WTC11 (cell line): ENCODE measurements around the gene RHBDD1.

Source experiments
- CTCF ChIP-seq: fragments of 200-600 bp; IDR thresholded peaks from 2 replicates; pipeline ENCODE4 v1.8.0; 2022; ENCODE audit warnings: antibody characterized with exemption
- ESRRA ChIP-seq: sonication (generic); formaldehyde crosslinking; IDR thresholded peaks from 2 replicates; pipeline ENCODE4 v1.8.1; 2022; ENCODE audit warnings: mild to moderate bottlenecking, missing genetic modification reagents, borderline replicate concordance
- KAT7 ChIP-seq: sonication (generic); formaldehyde crosslinking; IDR thresholded peaks from 2 replicates; pipeline ENCODE4 v1.8.1; 2023; ENCODE audit warnings: missing genetic modification reagents, mild to moderate bottlenecking, borderline replicate concordance
- NFE2L1 ChIP-seq: sonication (generic); formaldehyde crosslinking; IDR thresholded peaks from 2 replicates; pipeline ENCODE4 v1.8.1; 2023; ENCODE audit warnings: missing genetic modification reagents
- SOX15 ChIP-seq: fragments of 250-450 bp; sonication (Bioruptor Pico); IDR thresholded peaks from 2 replicates; pipeline ENCODE4 v1.9.0; 2021; ENCODE audit warnings: mild to moderate bottlenecking

DNA sequence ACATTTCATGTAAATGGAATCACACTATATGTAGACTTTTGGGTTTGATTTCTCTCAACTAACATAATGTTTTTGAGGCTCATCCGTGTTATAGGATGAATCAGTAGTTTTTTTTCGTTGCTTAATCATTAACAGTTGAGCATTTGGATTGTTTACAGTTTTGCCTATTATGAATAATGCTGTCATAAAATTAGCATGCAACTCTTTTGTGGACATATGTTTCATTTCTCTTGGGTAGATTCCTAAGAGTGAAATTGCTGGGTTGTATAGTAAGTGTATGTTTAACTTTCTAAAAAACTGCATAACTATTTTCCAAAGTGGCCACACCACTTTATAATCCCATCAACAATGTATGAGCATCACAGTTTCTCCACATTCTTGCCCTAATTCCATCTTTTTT, 7.7 kb upstream of the RHBDD1 start:
- no peak for TF ChIP-seq CTCF
- no peak for TF ChIP-seq ESRRA (CRISPR knock-in tag)
- TF ChIP-seq KAT7 (CRISPR knock-in tag), result no peak
- no peak for TF ChIP-seq SOX15 (CRISPR knock-in tag)
- TF ChIP-seq NFE2L1, result no peak
